ENCODE results near the gene NUBPL.
"Not testable (repeated sequence)": the region's sequence is repeated elsewhere in the genome, so short reads cannot be mapped to it uniquely, and the experiment has no call there.

DNA sequence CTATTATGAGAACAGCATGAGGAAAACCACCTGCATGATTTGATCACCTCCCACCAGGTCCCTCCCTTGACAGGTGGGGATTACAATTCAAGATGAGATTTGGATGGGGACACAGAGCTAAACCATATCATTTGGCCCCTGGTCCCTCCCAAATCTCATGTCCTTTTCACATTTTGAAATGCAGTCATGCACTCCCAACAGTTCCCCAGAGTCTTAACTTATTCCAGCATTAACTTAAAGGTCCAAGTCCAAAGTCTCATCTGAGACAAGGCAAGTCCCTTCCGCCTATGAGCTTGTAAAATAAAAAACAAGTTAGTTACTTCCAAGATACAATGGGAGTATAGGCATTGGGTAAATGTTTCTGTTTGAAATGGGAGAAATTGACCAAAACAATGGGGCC, 189.8 kb downstream of the NUBPL start:
- TF ChIP-seq, protein P1, sequence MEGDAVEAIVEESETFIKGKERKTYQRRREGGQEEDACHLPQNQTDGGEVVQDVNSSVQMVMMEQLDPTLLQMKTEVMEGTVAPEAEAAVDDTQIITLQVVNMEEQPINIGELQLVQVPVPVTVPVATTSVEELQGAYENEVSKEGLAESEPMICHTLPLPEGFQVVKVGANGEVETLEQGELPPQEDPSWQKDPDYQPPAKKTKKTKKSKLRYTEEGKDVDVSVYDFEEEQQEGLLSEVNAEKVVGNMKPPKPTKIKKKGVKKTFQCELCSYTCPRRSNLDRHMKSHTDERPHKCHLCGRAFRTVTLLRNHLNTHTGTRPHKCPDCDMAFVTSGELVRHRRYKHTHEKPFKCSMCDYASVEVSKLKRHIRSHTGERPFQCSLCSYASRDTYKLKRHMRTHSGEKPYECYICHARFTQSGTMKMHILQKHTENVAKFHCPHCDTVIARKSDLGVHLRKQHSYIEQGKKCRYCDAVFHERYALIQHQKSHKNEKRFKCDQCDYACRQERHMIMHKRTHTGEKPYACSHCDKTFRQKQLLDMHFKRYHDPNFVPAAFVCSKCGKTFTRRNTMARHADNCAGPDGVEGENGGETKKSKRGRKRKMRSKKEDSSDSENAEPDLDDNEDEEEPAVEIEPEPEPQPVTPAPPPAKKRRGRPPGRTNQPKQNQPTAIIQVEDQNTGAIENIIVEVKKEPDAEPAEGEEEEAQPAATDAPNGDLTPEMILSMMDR (IDR thresholded peaks at IDR 0.05 in 8 of 11, conservative IDR thresholded peaks at IDR 0.05 in 3 of 11) = not testable (repeated sequence)
- TF ChIP-seq POLR2A, POLR2AphosphoS5 (IDR thresholded peaks at IDR 0.05): not testable (repeated sequence)
